ENCODE measurements around the gene SFRP5.

DNA sequence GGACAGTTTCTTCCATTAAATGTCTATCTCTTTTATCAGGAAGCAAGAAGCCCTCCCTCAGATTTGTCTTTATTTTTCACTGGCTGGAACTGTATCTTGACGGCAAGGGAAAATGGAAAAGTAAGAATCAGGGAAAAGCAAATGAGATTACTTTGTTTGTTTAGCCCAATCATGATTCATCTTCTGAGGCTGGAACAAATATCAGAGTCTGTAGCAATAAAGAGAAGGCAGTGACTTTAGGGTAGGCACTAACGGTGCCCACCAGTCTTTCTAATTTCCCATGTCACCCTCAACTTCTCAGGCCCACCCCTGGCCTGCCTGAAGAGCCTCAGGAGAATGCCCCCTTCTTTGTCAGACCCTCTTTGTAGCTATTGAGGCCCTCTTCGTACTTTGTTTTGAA, 41.5 kb upstream of the SFRP5 start:
- TF ChIP-seq, protein P1, sequence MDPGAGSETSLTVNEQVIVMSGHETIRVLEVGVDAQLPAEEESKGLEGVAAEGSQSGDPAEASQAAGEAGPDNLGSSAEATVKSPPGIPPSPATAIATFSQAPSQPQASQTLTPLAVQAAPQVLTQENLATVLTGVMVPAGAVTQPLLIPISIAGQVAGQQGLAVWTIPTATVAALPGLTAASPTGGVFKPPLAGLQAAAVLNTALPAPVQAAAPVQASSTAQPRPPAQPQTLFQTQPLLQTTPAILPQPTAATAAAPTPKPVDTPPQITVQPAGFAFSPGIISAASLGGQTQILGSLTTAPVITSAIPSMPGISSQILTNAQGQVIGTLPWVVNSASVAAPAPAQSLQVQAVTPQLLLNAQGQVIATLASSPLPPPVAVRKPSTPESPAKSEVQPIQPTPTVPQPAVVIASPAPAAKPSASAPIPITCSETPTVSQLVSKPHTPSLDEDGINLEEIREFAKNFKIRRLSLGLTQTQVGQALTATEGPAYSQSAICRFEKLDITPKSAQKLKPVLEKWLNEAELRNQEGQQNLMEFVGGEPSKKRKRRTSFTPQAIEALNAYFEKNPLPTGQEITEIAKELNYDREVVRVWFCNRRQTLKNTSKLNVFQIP (CRISPR knock-in tag; IDR thresholded peaks at IDR 0.05; ENCODE audit: borderline replicate concordance, low read depth), result no peak
- TF ChIP-seq ESRRG (CRISPR knock-in tag; IDR thresholded peaks at IDR 0.05), result no peak
- TF ChIP-seq ZC3H10 (CRISPR knock-in tag; IDR thresholded peaks at IDR 0.05), result no peak
- no peak for TF ChIP-seq CREB5 (CRISPR knock-in tag; IDR thresholded peaks at IDR 0.05; ENCODE audit: low read depth)
- TF ChIP-seq RARB (CRISPR knock-in tag; IDR thresholded peaks at IDR 0.05), result no peak
- TF ChIP-seq ISL1 (CRISPR knock-in tag; IDR thresholded peaks at IDR 0.05), result no peak
- no peak for TF ChIP-seq ZNF8 (CRISPR knock-in tag; IDR thresholded peaks at IDR 0.05)
- TF ChIP-seq ZFP30 (CRISPR knock-in tag; IDR thresholded peaks at IDR 0.05), result no peak
- no peak for TF ChIP-seq TCF4 (CRISPR knock-in tag; IDR thresholded peaks at IDR 0.05; ENCODE audit: borderline replicate concordance)
- TF ChIP-seq ZFP3 (CRISPR knock-in tag; IDR thresholded peaks at IDR 0.05), result no peak
